A673 (cell line): Measurements from ENCODE around the gene FBXL7. TPM values are rescaled to one million over a fixed set of nuclear protein-coding genes. Genes with fewer than 3 reads are reported as not detected.

Experiments
- BruUV-seq: library from RNA; stranded (reverse); fragments of 400-500 nt; replicated peaks from 2 replicates; lab custom pipeline; 2021; lab: Mats Ljungman, UMichigan
- CTCF ChIA-PET: fragments of 300-600 bp; sonication (Branson Sonifier 250); formaldehyde crosslinking; loops from one replicate; lab custom pipeline; 2022; ENCODE audit warnings: antibody characterized with exemption; lab: Charles Lee
- POLR2A ChIA-PET: fragments of 300-600 bp; sonication (Branson Sonifier 250); formaldehyde crosslinking; loops from one replicate; lab custom pipeline; 2022; ENCODE audit warnings: antibody characterized with exemption; ENCODE audit not compliant: low non-redundant PET; lab: Charles Lee
- DNase-seq: peaks from one replicate; pipeline ENCODE4 v3.0.0-alpha.2; 2015; ENCODE audit warnings: low spot score
- H3K27ac ChIP-seq: fragments of 200-600 bp; sonication (generic); 2 replicates; pipeline ENCODE4 v1.5.1; 2016; ENCODE audit warnings: mixed run types, low read depth, mild to moderate bottlenecking, mixed read lengths, antibody characterized with exemption, low read length; ENCODE audit not compliant: poor library complexity, severe bottlenecking
- H3K27me3 ChIP-seq: fragments of 200-600 bp; sonication (generic); replicated peaks from 2 replicates; pipeline ENCODE4 v1.6.1; 2017; ENCODE audit warnings: mixed run types, low read depth, mild to moderate bottlenecking, mixed read lengths, antibody characterized with exemption, low read length; ENCODE audit not compliant: insufficient read depth, poor library complexity
- H3K36me3 ChIP-seq: fragments of 200-600 bp; sonication (generic); 2 replicates; pipeline ENCODE4 v1.6.1; 2016; ENCODE audit warnings: mixed run types, mild to moderate bottlenecking, mixed read lengths, antibody characterized with exemption, low read length; ENCODE audit not compliant: insufficient read depth, poor library complexity, severe bottlenecking
- H3K4me1 ChIP-seq: fragments of 200-600 bp; sonication (generic); 2 replicates; pipeline ENCODE4 v1.6.1; 2017; ENCODE audit warnings: mixed run types, mild to moderate bottlenecking, mixed read lengths, antibody characterized with exemption, low read length; ENCODE audit not compliant: insufficient read depth, poor library complexity, severe bottlenecking
- H3K4me3 ChIP-seq: fragments of 200-600 bp; sonication (generic); 2 replicates; pipeline ENCODE4 v1.5.1; 2016; ENCODE audit warnings: low read depth, mixed run types, mild to moderate bottlenecking, mixed read lengths, low read length; ENCODE audit not compliant: poor library complexity, severe bottlenecking
- H3K9me3 ChIP-seq: fragments of 200-600 bp; sonication (generic); 2 replicates; pipeline ENCODE4 v1.6.1; 2016; ENCODE audit warnings: mixed run types, low read depth, mild to moderate bottlenecking, mixed read lengths, antibody characterized with exemption, low read length; ENCODE audit not compliant: poor library complexity, severe bottlenecking
- EZH2 ChIP-seq: fragments of 200-600 bp; sonication (generic); IDR thresholded peaks from 2 replicates; pipeline ENCODE4 v1.6.1; 2017; ENCODE audit warnings: borderline replicate concordance, low read depth, mild to moderate bottlenecking, mixed read lengths, antibody characterized with exemption, low read length; ENCODE audit not compliant: poor library complexity, severe bottlenecking
- intact Hi-C: fragments of 100-400 bp; cut with micrococcal nuclease; formaldehyde crosslinking; loops from one replicate; pipeline ENCODE4 v1.10.0; 2022; ENCODE audit not compliant: unreplicated experiment
- total RNA-seq: library from RNA; stranded (reverse); gene quantifications from 2 replicates; pipeline ENCODE4 v1.2.3, GENCODE V29; 2021
- TF ChIP-seq, protein P1 (sequence below): fragments of 300-800, 200-600 bp; sonication (generic); conservative IDR thresholded peaks from 2 replicates; pipeline ENCODE4 v1.5.1; 2017; ENCODE audit warnings: low read depth, mild to moderate bottlenecking, antibody characterized with exemption, low read length, moderate library complexity, mixed read lengths

FBXL7 gene
- total RNA-seq, 1 experiment from 2014 or later, result 5.9 TPM

DNA sequence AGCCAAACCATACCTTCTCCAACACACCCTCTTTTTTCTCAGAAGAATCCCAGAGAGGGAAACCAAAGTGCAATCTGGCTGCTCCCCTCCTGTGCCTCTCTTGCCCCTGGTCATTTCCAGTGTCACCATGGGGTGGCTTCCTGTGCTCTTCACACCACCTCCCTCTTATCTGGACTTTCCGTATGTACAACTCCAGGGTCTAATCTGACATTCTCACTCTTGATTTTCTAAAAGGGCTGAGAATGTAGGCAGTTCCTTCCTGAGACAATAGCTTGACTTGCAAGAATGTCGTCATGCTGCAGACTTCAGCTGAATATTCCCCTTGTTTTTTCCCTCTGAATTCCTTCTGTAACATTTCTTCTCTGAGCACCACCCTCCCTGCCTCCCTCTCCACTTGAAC, 110.2 kb downstream of the FBXL7 start:
- no peak for DNase-seq
- no peak overlapping the region for H3K4me3 ChIP-seq
- H3K27ac ChIP-seq, result no peak overlapping the region
- no peaks in the 10 kb centered on the region for H3K27me3 ChIP-seq
- no peaks in the 10 kb centered on the region for H3K36me3 ChIP-seq
- ChIA-PET POLR2A (no interaction called here), CTCF (no interaction called here)
- BruUV-seq, result no TSS peak
- peaks cover under 1% of the 10 kb centered on the region for H3K9me3 ChIP-seq
- no peaks in the 10 kb centered on the region for H3K4me1 ChIP-seq
- intact Hi-C loops, result no loop called here
- TF ChIP-seq, protein P1, sequence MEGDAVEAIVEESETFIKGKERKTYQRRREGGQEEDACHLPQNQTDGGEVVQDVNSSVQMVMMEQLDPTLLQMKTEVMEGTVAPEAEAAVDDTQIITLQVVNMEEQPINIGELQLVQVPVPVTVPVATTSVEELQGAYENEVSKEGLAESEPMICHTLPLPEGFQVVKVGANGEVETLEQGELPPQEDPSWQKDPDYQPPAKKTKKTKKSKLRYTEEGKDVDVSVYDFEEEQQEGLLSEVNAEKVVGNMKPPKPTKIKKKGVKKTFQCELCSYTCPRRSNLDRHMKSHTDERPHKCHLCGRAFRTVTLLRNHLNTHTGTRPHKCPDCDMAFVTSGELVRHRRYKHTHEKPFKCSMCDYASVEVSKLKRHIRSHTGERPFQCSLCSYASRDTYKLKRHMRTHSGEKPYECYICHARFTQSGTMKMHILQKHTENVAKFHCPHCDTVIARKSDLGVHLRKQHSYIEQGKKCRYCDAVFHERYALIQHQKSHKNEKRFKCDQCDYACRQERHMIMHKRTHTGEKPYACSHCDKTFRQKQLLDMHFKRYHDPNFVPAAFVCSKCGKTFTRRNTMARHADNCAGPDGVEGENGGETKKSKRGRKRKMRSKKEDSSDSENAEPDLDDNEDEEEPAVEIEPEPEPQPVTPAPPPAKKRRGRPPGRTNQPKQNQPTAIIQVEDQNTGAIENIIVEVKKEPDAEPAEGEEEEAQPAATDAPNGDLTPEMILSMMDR, result no peak
- TF ChIP-seq EZH2, result no peak

DNA sequence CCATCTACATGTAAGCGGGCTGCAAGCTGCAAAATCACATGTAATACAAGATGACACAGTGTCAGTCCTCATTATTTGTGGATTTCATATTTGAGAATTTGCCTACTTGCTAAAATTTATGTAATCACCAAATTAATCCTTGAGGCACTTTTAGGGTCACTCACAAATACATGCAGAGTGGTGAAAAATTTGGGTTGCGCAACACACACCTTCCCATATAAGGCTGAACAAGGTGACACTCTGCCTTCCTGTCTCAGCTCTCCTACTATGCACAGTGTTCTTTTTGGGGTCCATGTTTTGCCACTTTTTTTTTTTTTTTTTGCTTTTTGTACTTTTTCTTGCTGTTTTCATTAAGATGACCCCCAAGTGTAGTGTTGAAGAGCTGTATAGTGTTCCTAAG, 111.0 kb downstream of the FBXL7 start:
- Histone ChIP-seq H3K4me3 (no peak overlapping the region), H3K36me3 (no peaks in the 10 kb centered on the region), H3K9me3 (no peaks in the 10 kb centered on the region), H3K4me1 (no peaks in the 10 kb centered on the region), H3K27ac (no peak overlapping the region), H3K27me3 (no peaks in the 10 kb centered on the region)
- intact Hi-C loops, result no loop called here
- TF ChIP-seq, protein P1, result no peak
- no peak for TF ChIP-seq EZH2
- no peak for DNase-seq
- ChIA-PET CTCF (no interaction called here), POLR2A (interaction anchor here (0.5 kb wide), 1 partner anchor 544 kb away, joined by 3 read pairs; no protein-coding TSS in a partner anchor)
- BruUV-seq, result no TSS peak

DNA sequence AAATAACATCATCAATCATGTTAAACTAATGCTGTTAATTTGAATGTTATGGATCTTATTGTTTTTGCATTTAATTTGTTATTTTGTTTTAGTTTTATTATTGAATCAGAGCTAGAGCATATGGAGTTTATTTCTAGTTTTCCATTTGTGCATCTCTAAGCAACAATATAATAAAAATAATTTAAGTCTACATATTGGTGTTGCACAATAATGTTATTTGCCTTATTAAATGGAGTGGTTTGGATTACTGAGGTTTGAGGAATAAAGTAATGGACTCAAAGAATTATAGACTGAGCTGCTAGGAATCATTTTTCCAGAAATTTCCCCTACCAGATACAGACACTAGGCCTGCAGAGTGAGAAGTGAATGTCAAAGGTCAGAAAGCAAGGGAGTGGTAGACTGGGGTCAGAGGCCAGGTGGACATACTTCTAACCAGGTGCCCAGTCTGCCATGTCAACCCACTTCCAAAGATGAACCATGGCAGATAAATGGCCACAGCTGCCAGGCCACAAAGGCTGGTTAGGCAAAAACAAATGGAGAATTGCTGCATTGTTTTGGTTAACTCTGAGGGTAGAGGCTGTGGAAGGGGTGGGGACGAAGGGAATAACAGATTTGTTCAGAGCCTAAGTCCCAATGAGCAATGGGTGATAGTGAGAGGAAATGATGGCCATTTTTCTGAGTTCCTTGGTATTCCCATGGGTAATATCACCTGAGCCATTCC, 113.1 kb downstream of the FBXL7 start:
- Histone ChIP-seq H3K4me1 (no peaks in the 10 kb centered on the region), H3K4me3 (no peak overlapping the region), H3K36me3 (no peaks in the 10 kb centered on the region), H3K9me3 (no peaks in the 10 kb centered on the region), H3K27ac (no peak overlapping the region), H3K27me3 (no peaks in the 10 kb centered on the region)
- DNase-seq, result no peak
- CTCF ChIA-PET, result no interaction called here
- BruUV-seq, result no TSS peak
- intact Hi-C loops, result no loop called here
- TF ChIP-seq EZH2, result no peak
- TF ChIP-seq, protein P1, result no peak
- POLR2A ChIA-PET, result no interaction called here
